Vagina (tissue), 2 donors: ENCODE results near the gene BCL6.

Source experiments
- CTCF ChIP-seq, 3 experiments: fragments of 450-650 bp in 2 of 3; fragments of 200-600 bp in 1 of 3; sonication (generic) in 1 of 3; IDR thresholded peaks; one replicate each; pipeline ENCODE4 v1.5.1; 2017 to 2019; ENCODE audit warnings: antibody characterized with exemption in 3 of 3, mild to moderate bottlenecking in 2 of 3, moderate library complexity in 2 of 3
- POLR2AphosphoS5 ChIP-seq, 2 donors: sonication (generic); formaldehyde crosslinking; IDR thresholded peaks; one replicate each; pipeline ENCODE4 v1.9.0; 2017; ENCODE audit warnings: antibody characterized with exemption in 2 of 2, mild to moderate bottlenecking in 2 of 2, low read depth in 1 of 2; ENCODE audit not compliant: insufficient read depth in 1 of 2

DNA sequence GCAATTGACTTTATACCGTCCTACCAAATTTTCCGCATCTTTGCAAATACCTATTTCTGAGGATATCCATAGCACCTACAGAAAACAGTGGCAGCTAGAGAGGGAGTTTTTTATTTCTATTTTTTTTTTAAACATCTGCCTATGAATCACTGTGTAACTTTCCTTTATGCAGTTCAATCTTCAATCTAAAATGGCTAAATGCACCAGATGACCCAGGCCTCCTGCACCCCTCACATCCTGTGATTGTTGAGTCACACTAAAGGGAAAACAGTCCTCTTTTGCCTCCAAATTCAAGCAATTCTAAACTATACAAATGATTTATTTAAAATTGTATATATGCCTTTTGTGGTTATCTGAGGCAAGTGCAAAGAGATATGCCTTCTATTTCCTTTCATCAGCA lies 20.1 kb upstream of the BCL6 start:
- TF ChIP-seq POLR2AphosphoS5 (IDR thresholded peaks at IDR 0.05; ENCODE audit: insufficient read depth in 1 of 2, low read depth in 1 of 2) (no peak), CTCF (IDR thresholded peaks at IDR 0.05) (no peak)
